Psoas muscle (tissue), 8 donors: Measurements from ENCODE around the gene RTL10. TPM values are rescaled to one million over a fixed set of nuclear protein-coding genes. Genes with fewer than 3 reads are reported as not detected.

ENCODE experiments used
- ATAC-seq, 4 donors: fragments of 200-7000 bp; cut with Tn5 transposase; one replicate each; pipeline ENCODE4 v1.9.1; 2020; ENCODE audit warnings: moderate library complexity in 3 of 4, mild to moderate bottlenecking in 2 of 4
- DNase-seq, 2 donors: peaks; one replicate each; pipeline ENCODE4 v3.0.0-alpha.2; 2020
- H3K27ac ChIP-seq: fragments of 200-600 bp; one replicate; pipeline ENCODE4 v1.8.0; 2022
- H3K27me3 ChIP-seq, 3 donors: fragments of 200-600 bp in 1 of 3; one replicate each; pipeline versions ENCODE4 v1.6.1 to v1.8.0; 2013 to 2022; ENCODE audit warnings: low read length in 2 of 3, mild to moderate bottlenecking in 2 of 3, moderate library complexity in 1 of 3; ENCODE audit not compliant: insufficient read depth in 3 of 3
- H3K36me3 ChIP-seq, 2 donors: fragments of 200-600 bp in 1 of 2; one replicate each; pipeline versions ENCODE4 v1.6.1 to v1.8.0; 2013 to 2022; ENCODE audit warnings: low read depth in 1 of 2, mild to moderate bottlenecking in 1 of 2, moderate library complexity in 1 of 2; ENCODE audit not compliant: insufficient read depth in 1 of 2
- H3K4me1 ChIP-seq: fragments of 200-600 bp; one replicate; pipeline ENCODE4 v1.8.0; 2022
- H3K4me3 ChIP-seq: fragments of 200-600 bp; one replicate; pipeline ENCODE4 v1.8.0; 2022; ENCODE audit warnings: mild to moderate bottlenecking
- H3K9me3 ChIP-seq: fragments of 200-600 bp; one replicate; pipeline ENCODE4 v1.8.0; 2022
- WGBS, 3 donors: extraction: QIAGEN DNeasy Blood & Tissue Kit; methylation state at CpG; one replicate each; pipeline versions ENCODE4 v1.1.6 to v1.1.7; 2013; 5-methylcytosine and 5-hydroxymethylcytosine counted together
- intact Hi-C, 2 donors: fragments of 100-400 bp; cut with DNase I; formaldehyde crosslinking; loops; one replicate each; pipeline versions ENCODE4 v1.11.0 to v1.14.2; 2022
- polyA plus RNA-seq, 3 donors: library from polyadenylated mRNA; stranded (reverse); fragments of 200-250 nt; gene quantifications; one replicate each; pipeline ENCODE4 v1.2.3, GENCODE V29; 2013
- total RNA-seq, 4 donors: library from RNA; stranded (reverse); fragmentation: NEBNext Ultra II Directional in 2 of 4; extraction: Animal tissue kit (Norgen Biotek cat#: 25700) in 2 of 4; gene quantifications; one replicate each; pipeline versions ENCODE4 v1.2.1 to v1.2.4, GENCODE V29; 2021 to 2023
- TF ChIP-seq, protein P1 (sequence below): fragments of 200-600 bp; IDR thresholded peaks from one replicate; pipeline ENCODE4 v1.8.0; 2022; ENCODE audit warnings: antibody characterized with exemption
- donor health status: healthy with polysubstance abuse.
- donor health status: DM: no; HTN: no; CAD: no; lungs with moderate emphysema.
- donor health status: Bipolar disorder and iron deficiency.
- donor health status: healthy.
- donor health status: DM: yes; HTN: yes; CAD: no.
- donor health status: DM: no; HTN: no; CAD: no.
- donor health status: DM: no; HTN: no; CAD: no.
- donor health status: DM: yes; HTN: yes; CAD: no.

Gene RTL10
- total and polyA plus RNA-seq, 7 donors, result 5.3 to 9.7 (median 7.9) TPM

DNA sequence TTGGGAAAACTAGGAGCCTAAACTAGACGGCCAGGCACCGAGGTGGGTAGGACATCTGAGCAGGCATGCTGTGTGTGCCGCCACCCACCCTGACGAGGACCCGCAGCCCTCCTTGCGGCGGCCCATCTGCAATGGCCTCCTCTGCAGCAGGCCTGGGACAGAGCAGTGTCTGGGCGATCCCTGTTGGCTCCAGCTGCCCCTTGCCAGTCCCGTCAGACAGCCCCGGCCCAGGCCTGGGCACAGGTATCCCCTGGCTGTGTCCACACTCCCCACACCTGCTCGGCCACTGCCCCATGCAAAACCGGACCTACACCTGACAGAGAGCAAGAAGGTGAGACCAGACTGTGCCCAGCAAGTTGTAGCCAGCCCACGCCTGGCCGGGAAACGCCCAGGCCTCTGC lies 38.7 kb upstream of the RTL10 start:
- WGBS, 3 donors, result 90 to 93% (median 90%) methylated on average over 15 of the region's 15 CpGs
- Histone ChIP-seq H3K4me1 (peaks cover 10% of the 10 kb centered on the region), H3K9me3 (no peaks in the 10 kb centered on the region), H3K4me3 (no peak overlapping the region), H3K27ac (no peak overlapping the region), H3K27me3 (no peaks in the 10 kb centered on the region), H3K36me3 (peaks cover 5 to 59% of the 10 kb centered on the region in 2 donors)
- intact Hi-C loops, result no loop called here
- TF ChIP-seq, protein P1, sequence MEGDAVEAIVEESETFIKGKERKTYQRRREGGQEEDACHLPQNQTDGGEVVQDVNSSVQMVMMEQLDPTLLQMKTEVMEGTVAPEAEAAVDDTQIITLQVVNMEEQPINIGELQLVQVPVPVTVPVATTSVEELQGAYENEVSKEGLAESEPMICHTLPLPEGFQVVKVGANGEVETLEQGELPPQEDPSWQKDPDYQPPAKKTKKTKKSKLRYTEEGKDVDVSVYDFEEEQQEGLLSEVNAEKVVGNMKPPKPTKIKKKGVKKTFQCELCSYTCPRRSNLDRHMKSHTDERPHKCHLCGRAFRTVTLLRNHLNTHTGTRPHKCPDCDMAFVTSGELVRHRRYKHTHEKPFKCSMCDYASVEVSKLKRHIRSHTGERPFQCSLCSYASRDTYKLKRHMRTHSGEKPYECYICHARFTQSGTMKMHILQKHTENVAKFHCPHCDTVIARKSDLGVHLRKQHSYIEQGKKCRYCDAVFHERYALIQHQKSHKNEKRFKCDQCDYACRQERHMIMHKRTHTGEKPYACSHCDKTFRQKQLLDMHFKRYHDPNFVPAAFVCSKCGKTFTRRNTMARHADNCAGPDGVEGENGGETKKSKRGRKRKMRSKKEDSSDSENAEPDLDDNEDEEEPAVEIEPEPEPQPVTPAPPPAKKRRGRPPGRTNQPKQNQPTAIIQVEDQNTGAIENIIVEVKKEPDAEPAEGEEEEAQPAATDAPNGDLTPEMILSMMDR, result no peak
- ATAC-seq, result no peak
- DNase-seq, result no peak

DNA sequence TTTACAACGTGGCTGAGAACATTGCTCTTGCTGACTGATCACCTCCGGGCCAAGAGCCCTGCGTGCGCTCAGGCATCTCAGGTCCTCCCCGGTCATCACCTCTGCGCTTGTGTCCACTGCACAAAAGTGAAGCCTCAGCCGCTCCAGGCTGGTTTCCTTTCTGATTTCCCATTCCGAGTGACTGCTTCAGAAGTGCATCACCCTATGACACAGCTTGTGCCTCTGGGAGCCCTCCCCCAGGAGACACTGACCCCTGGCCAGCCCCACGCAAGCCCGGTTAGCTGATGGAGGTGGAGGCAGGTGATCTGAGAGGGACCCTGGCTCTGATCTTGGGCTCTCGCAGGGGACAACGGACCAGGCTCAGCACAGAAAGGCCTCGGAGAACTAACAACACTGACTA lies 38.3 kb upstream of the RTL10 start:
- Histone ChIP-seq H3K36me3 (peaks cover 5 to 56% of the 10 kb centered on the region in 2 donors), H3K4me1 (peaks cover 10% of the 10 kb centered on the region), H3K27ac (no peak overlapping the region), H3K9me3 (no peaks in the 10 kb centered on the region), H3K4me3 (no peak overlapping the region), H3K27me3 (no peaks in the 10 kb centered on the region)
- TF ChIP-seq, protein P1, result no peak
- ATAC-seq, result no peak
- 90 to 94% (median 93%) methylated on average over 13 of the region's 13 CpGs for WGBS, 3 donors
- intact Hi-C loops, result no loop called here
- DNase-seq, result no peak

DNA sequence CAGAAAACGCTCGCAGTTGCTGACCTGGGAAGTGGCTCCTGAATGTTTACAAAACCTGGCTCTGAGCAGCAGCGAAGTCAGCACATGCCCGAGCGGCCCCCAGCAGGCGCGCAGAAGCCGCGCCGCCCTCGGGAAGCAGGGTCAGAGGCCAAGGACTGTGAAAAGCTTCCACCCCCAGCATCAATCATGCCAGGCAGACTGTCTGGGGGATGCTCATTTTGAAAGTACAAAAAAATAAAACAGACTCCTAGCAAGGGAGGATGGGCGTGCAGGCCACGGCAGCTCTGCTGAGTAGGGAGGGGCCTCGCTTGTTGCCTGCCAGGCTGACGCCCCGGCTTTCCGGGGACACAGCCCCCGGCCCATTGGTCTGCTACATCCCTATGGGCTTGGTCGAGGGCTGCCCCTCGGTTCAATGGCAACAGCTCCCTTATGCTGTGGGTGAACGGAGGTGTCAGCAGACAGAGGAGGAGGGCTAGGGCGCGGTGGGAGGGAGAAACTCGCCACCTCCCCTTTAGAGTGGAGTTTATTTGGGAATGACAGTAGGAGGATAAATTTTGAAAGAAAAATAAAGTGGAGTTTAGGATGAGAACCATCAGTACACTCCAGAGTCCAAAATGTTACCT lies 37.7 kb upstream of the RTL10 start:
- Histone ChIP-seq H3K27ac (no peak overlapping the region), H3K27me3 (no peaks in the 10 kb centered on the region), H3K4me1 (peaks cover 10% of the 10 kb centered on the region), H3K36me3 (peaks cover 5 to 51% of the 10 kb centered on the region in 2 donors), H3K4me3 (no peak overlapping the region), H3K9me3 (no peaks in the 10 kb centered on the region)
- intact Hi-C loops, result no loop called here
- DNase-seq (no peak), ATAC-seq (no peak)
- TF ChIP-seq, protein P1, result no peak
- WGBS, 3 donors, result 71 to 72% (median 72%) methylated on average over 24 of the region's 24 CpGs

DNA sequence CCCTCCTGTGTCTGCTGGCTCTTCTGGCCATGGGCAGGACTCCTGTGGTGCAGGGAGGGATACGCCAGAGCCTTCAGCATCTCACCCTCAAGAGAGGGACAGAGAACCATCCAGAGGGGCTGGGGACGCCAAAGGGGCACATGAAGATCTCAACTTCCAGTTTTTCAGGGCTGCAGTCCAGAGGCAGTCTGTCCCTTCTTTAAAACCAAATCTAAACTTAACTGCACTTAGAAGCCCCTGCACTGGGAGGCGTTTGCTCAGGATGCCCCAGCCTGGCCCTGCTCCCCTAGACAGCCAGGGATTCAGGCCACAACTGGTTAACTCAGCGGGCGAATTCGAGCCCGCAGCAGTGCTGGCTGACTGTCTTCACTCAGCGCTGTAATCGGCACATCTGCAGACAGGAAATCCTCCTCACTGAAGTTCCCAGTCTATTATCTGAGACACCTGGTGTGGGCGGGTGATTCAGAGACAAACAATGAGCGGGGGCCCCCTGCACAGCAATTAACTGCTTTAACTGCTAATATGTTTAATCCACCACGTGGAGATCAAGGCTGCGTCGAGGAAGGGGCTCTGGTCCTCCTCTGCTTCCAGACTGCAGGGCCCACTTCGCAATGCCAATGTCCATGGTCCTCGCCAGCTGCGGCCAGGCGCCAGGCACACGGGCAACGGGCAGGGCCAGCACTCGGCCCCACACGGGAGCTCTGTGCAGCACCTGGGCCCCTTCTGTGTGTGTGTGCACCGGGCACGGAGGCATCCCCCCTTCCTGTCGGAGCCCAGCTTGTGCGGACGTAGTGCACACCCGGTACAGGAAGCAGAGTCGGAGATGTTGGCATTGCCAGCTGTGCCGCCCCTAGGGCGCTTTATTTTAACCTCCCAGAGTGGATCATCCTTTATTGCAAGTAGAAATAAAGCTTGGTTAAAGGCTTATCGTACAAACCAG lies 36.9 kb upstream of the RTL10 start:
- H3K4me1 ChIP-seq, result peaks cover 12% of the 10 kb centered on the region
- WGBS, 3 donors, result 50 to 54% (median 52%) methylated on average over 32 of the region's 32 CpGs
- peaks cover 5 to 44% of the 10 kb centered on the region in 2 donors for H3K36me3 ChIP-seq
- TF ChIP-seq, protein P1, result no peak
- no peaks in the 10 kb centered on the region for H3K27me3 ChIP-seq
- no peak for DNase-seq
- H3K9me3 ChIP-seq, result no peaks in the 10 kb centered on the region
- intact Hi-C loops, result no loop called here
- no peak overlapping the region for H3K4me3 ChIP-seq
- H3K27ac ChIP-seq, result no peak overlapping the region
- ATAC-seq, result no peak
